Raji (cell line): ENCODE results near the gene ZDHHC6.

Source experiments
- POLR2A ChIP-seq: IDR thresholded peaks from 2 replicates; pipeline ENCODE4 v1.6.1; 2011; ENCODE audit warnings: low read depth, low read length, control low read depth; ENCODE audit not compliant: insufficient read depth

The ZDHHC6 gene

DNA sequence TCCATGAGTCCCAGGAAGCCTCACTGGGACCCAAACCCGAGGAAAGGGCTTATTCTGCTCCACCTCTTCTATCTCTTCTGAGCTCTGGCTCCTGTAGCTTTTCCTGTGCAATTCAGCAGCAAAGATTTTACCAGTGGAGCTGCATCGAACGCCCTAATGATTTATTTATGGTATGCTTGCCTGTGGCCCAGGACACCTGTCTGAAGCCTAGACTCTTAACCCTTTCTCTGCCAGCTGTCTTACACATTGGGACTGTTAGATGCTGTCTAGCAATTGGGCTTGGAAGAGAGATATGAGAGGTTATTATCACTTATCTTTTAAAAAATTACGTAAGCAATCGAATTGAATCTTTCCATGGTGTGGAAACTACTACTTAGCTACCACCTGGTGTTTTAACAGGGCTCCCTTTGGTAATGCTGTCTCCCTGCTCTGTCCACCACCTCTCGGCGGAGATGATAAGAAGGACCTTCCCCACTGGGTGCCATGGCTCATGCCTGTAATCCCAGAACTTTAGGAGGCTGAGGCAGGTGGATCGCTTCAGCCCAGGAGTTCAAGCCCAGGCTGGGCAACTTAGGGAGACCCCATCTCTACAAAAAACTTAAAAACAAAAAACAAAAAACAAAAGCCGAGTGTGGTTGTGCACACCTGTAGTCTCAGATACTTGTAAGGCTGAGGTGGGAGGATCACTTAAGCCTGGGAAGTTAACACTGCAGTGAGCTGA is 64.0 kb downstream of the ZDHHC6 start:
- no peak for TF ChIP-seq POLR2A
